Small intestine (tissue), 7 donors: Measurements from ENCODE around the gene MAS1. TPM values are rescaled to one million over a fixed set of nuclear protein-coding genes. Genes with fewer than 3 reads are reported as not detected.
A peak's percentile ranks its signal among the peaks of the same experiment; 100 is the strongest.

ENCODE experiments used
- DNase-seq, 2 donors: peaks; one replicate each; pipeline versions ENCODE4 v3.0.0 to v3.0.0-alpha.2; 2013
- FAIRE-seq: peaks from 2 replicates; lab custom pipeline; 2012; peaks lifted over from hg19 to GRCh38; lab: Jason Lieb, UNC
- H3K27ac ChIP-seq, 3 donors: one replicate each; pipeline ENCODE4 v1.5.1; 2013; ENCODE audit warnings: low read length in 2 of 3, mild to moderate bottlenecking in 2 of 3, control low read depth in 1 of 3, inconsistent platforms in 1 of 3, low read depth in 1 of 3, moderate library complexity in 1 of 3
- H3K27me3 ChIP-seq, 3 donors: one replicate each; pipeline ENCODE4 v1.6.1; 2013; ENCODE audit warnings: low read length in 3 of 3, inconsistent platforms in 1 of 3; ENCODE audit not compliant: control insufficient read depth in 3 of 3, insufficient read depth in 3 of 3
- H3K36me3 ChIP-seq, 3 donors: one replicate each; pipeline ENCODE4 v1.6.1; 2013; ENCODE audit warnings: low read length in 3 of 3, inconsistent platforms in 1 of 3, low read depth in 1 of 3, mild to moderate bottlenecking in 1 of 3, moderate library complexity in 1 of 3; ENCODE audit not compliant: control insufficient read depth in 3 of 3, insufficient read depth in 2 of 3
- H3K4me1 ChIP-seq, 3 donors: one replicate each; pipeline ENCODE4 v1.6.1; 2013; ENCODE audit warnings: low read length in 2 of 3, inconsistent platforms in 1 of 3, low read depth in 1 of 3, mild to moderate bottlenecking in 1 of 3, moderate library complexity in 1 of 3; ENCODE audit not compliant: control insufficient read depth in 3 of 3, insufficient read depth in 2 of 3
- H3K4me3 ChIP-seq, 3 donors: one replicate each; pipeline ENCODE4 v1.5.1; 2013; ENCODE audit warnings: low read length in 3 of 3, control low read depth in 1 of 3, inconsistent platforms in 1 of 3, low read depth in 1 of 3, mild to moderate bottlenecking in 1 of 3, moderate library complexity in 1 of 3
- H3K9me3 ChIP-seq, 2 donors: one replicate each; pipeline ENCODE4 v1.6.1; 2013; ENCODE audit warnings: low read depth in 1 of 2, low read length in 1 of 2; ENCODE audit not compliant: control insufficient read depth in 2 of 2, insufficient read depth in 1 of 2
- WGBS, 3 donors: extraction: QIAGEN DNeasy Blood & Tissue Kit; methylation state at CpG; one replicate each; pipeline ENCODE4 v1.1.7; 2013; 5-methylcytosine and 5-hydroxymethylcytosine counted together
- polyA plus RNA-seq, 4 donors: library from polyadenylated mRNA; stranded (reverse) in 3 of 4; unstranded in 1 of 4; fragments of 200-250 nt in 3 of 4; fragments of 120-200 nt in 1 of 4; gene quantifications; one replicate each; pipeline versions ENCODE4 v1.2.1 to v1.2.3, GENCODE V29; 2013
- donor health status: healthy with polysubstance abuse.
- donor health status: control.
- donor health status: control.
- donor health status: Bipolar disorder and iron deficiency.
- donor health status: healthy.

MAS1 gene
- polyA plus RNA-seq, 4 donors = under 0.01 TPM; not detected in 3

GRCh38 chr6:159939591-159940016 lies 48.8 kb downstream of the MAS1 start:
- FAIRE-seq (no peak), DNase-seq (peak in 1 of 2 donors; percentile 34)
- Histone ChIP-seq H3K9me3 (peaks cover 0 to 13% of the 10 kb centered on the region in 2 donors), H3K36me3 (no peaks in the 10 kb centered on the region), H3K4me3 (no peak overlapping the region), H3K27ac (no peak overlapping the region), H3K27me3 (peaks cover 0 to 12% (median 2%) of the 10 kb centered on the region in 3 donors), H3K4me1 (no peaks in the 10 kb centered on the region)
- WGBS, 3 donors = 22 to 64% (median 46%) methylated on average over 6 of the region's 6 CpGs

Other genes with a start within 250 kb of the MAS1 start
- 100 to 1,000 TPM in 3 of 4 donors, 10 to 100 TPM in 1; 81.6 to 250 (median 140) TPM for gene SOD2, start 197.7 kb upstream of the MAS1 start, polyA plus RNA-seq
- 100 to 1,000 TPM in 1 of 4 donors, 10 to 100 TPM in 3; 57.6 to 102 (median 76.7) TPM for gene WTAP, start 163.5 kb upstream of the MAS1 start, polyA plus RNA-seq
- gene ACAT2, start 128.9 kb upstream of the MAS1 start, polyA plus RNA-seq = 10 to 100 TPM; 12.2 to 55.0 (median 21.6) TPM
- 100 to 1,000 TPM in 2 of 4 donors, 10 to 100 TPM in 2; 67.8 to 215 (median 89.8) TPM for gene TCP1, start 101.4 kb upstream of the MAS1 start, polyA plus RNA-seq
- 10 to 100 TPM; 74.8 to 83.3 (median 78.0) TPM for gene MRPL18, start 100.5 kb upstream of the MAS1 start, polyA plus RNA-seq
- under 1 TPM in 2 of 4 donors, not detected in 2; 0.04 to 0.16 TPM for gene PNLDC1, start 90.7 kb upstream of the MAS1 start, polyA plus RNA-seq
- 100 to 1,000 TPM in 1 of 4 donors, 10 to 100 TPM in 1, 1 to 10 TPM in 2; 4.9 to 111 (median 14.7) TPM for gene IGF2R, start 78.1 kb downstream of the MAS1 start, polyA plus RNA-seq
- under 1 TPM in 3 of 4 donors, not detected in 1; 0.21 to 0.89 (median 0.55) TPM for gene SLC22A1, start 230.8 kb downstream of the MAS1 start, polyA plus RNA-seq